Gastroesophageal sphincter (tissue), 4 donors: Measurements from ENCODE around the gene IFIT3. TPM values are rescaled to one million over a fixed set of nuclear protein-coding genes. Genes with fewer than 3 reads are reported as not detected.
A peak's percentile ranks its signal among the peaks of the same experiment; 100 is the strongest.

Experiments
- ATAC-seq: fragments of 150-250 bp; one replicate; pipeline ENCODE4 v1.9.1; 2016; ENCODE audit warnings: mild to moderate bottlenecking, moderate library complexity
- H3K27ac ChIP-seq, 4 donors: fragments of 200-600 bp; sonication (generic) in 3 of 4; 1 replicate in 3 of 4; 2 replicates in 1 of 4; pipeline ENCODE4 v1.5.1; 2016 to 2019
- H3K27me3 ChIP-seq: fragments of 200-600 bp; sonication (generic); one replicate; pipeline ENCODE4 v1.5.1; 2019
- H3K36me3 ChIP-seq, 2 donors: fragments of 200-600 bp; sonication (generic); one replicate each; pipeline ENCODE4 v1.5.1; 2019; ENCODE audit warnings: control low read depth in 1 of 2
- H3K4me1 ChIP-seq, 3 donors: fragments of 200-600 bp; sonication (generic); 1 replicate in 2 of 3; 2 replicates in 1 of 3; pipeline ENCODE4 v1.5.1; 2016 to 2019; ENCODE audit warnings: control low read depth in 2 of 3
- H3K4me3 ChIP-seq, 2 donors: fragments of 200-600 bp; sonication (generic); one replicate each; pipeline ENCODE4 v1.5.1; 2019; ENCODE audit warnings: mild to moderate bottlenecking in 1 of 2, moderate library complexity in 1 of 2
- H3K9me3 ChIP-seq, 3 donors: fragments of 200-600 bp; sonication (generic); one replicate each; pipeline ENCODE4 v1.5.1; 2017 to 2019; ENCODE audit warnings: control low read depth in 2 of 3
- CTCF ChIP-seq, 4 experiments: fragments of 200-600 bp in 2 of 4; fragments of 450-650 bp in 2 of 4; sonication (generic) in 1 of 4; IDR thresholded peaks; one replicate each; pipeline ENCODE4 v1.5.1; 2017 to 2019; ENCODE audit warnings: antibody characterized with exemption in 4 of 4, mild to moderate bottlenecking in 2 of 4, moderate library complexity in 2 of 4
- EP300 ChIP-seq: sonication (generic); formaldehyde crosslinking; IDR thresholded peaks from one replicate; pipeline ENCODE4 v1.6.1; 2017; ENCODE audit warnings: antibody characterized with exemption, mild to moderate bottlenecking
- POLR2A ChIP-seq, 2 donors: fragments of 450-650 bp; IDR thresholded peaks; one replicate each; pipeline ENCODE4 v1.6.1; 2017; ENCODE audit warnings: antibody characterized with exemption in 2 of 2, mild to moderate bottlenecking in 2 of 2, moderate library complexity in 1 of 2
- POLR2AphosphoS5 ChIP-seq: sonication (generic); formaldehyde crosslinking; IDR thresholded peaks from one replicate; pipeline ENCODE4 v1.6.1; 2017; ENCODE audit warnings: antibody characterized with exemption
- WGBS, 2 donors: methylation state at CpG; one replicate each; pipeline ENCODE4 v1.1.5; 2018; ENCODE audit warnings: low coverage in 1 of 2; 5-methylcytosine and 5-hydroxymethylcytosine counted together
- total RNA-seq, 4 donors: library from RNA; depleted of rRNA; stranded (reverse); fragments of >200 nt; gene quantifications; one replicate each; pipeline ENCODE4 v1.1.0, GENCODE V29; 2016

The IFIT3 gene
- total RNA-seq, result 10 to 100 TPM in 2 of 4 donors, 1 to 10 TPM in 2; 8.1 to 15.5 (median 11.9) TPM

- peaks cover 8 to 56% (median 11%) of the 10 kb centered on the region in 3 donors for H3K4me1 ChIP-seq
- no peaks in the 10 kb centered on the region for H3K9me3 ChIP-seq
- no peaks in the 10 kb centered on the region for H3K27me3 ChIP-seq
- WGBS, 2 donors, result 0% methylated on average over 3 to 6 of the region's 7 CpGs
- H3K4me3 ChIP-seq, result peak within 1 kb of the TSS; percentile 53 to 96
- peak within 1 kb of the TSS; percentile 80 to 96 (median 82) for H3K27ac ChIP-seq
- peak in 1 of 2 donors; percentile 8 for TF ChIP-seq POLR2A (IDR thresholded peaks at IDR 0.05)
- peak; percentile 77 for TF ChIP-seq POLR2AphosphoS5
- TF ChIP-seq EP300, result no peak
- TF ChIP-seq CTCF (IDR thresholded peaks at IDR 0.05), result peak in 1 of 4 experiments; percentile 14
- no peaks in the 10 kb centered on the region for H3K36me3 ChIP-seq
- peak; percentile 92 for ATAC-seq
Measured at GRCh38 chr10:89327803-89328441, at the start of gene IFIT3. Gene IFIT3, plus strand, starts transcription at chr10:89327997. Its CDS starts 77 bp downstream, at chr10:89328074.

- no peaks in the 10 kb centered on the region for H3K27me3 ChIP-seq
- no peaks in the 10 kb centered on the region for H3K9me3 ChIP-seq
- peak; percentile 82 for ATAC-seq
- H3K36me3 ChIP-seq, result no peaks in the 10 kb centered on the region
- H3K27ac ChIP-seq, result peak overlapping the region; percentile 83 to 96 (median 86)
- peaks cover 13 to 56% (median 26%) of the 10 kb centered on the region in 3 donors for H3K4me1 ChIP-seq
- TF ChIP-seq POLR2A (IDR thresholded peaks at IDR 0.05), result no peak
- TF ChIP-seq EP300, result no peak
- TF ChIP-seq CTCF (IDR thresholded peaks at IDR 0.05), result no peak
- peak; percentile 93 for TF ChIP-seq POLR2AphosphoS5
- no peak overlapping the region for H3K4me3 ChIP-seq
- 0 to 11% methylated on average over 1 of the region's 1 CpG for WGBS, 2 donors
Measured at GRCh38 chr10:89278034-89278535, 49.7 kb upstream of the IFIT3 start.

- no peaks in the 10 kb centered on the region for H3K27me3 ChIP-seq
- H3K9me3 ChIP-seq, result no peaks in the 10 kb centered on the region
- ATAC-seq, result no peak
- no peaks in the 10 kb centered on the region for H3K36me3 ChIP-seq
- TF ChIP-seq POLR2A (IDR thresholded peaks at IDR 0.05) (no peak), EP300 (no peak), CTCF (IDR thresholded peaks at IDR 0.05) (no peak), POLR2AphosphoS5 (no peak)
- H3K27ac ChIP-seq, result peak overlapping the region in 3 of 4 donors; percentile 50 to 87 (median 61)
- peaks cover 22 to 65% (median 31%) of the 10 kb centered on the region in 3 donors for H3K4me1 ChIP-seq
- H3K4me3 ChIP-seq, result no peak overlapping the region
Measured at GRCh38 chr10:89278900-89279392, 48.9 kb upstream of the IFIT3 start.

GRCh38 chr10:89279421-89279869, 48.4 kb upstream of the IFIT3 start:
- H3K4me3 ChIP-seq, result no peak overlapping the region
- peaks cover 27 to 66% (median 34%) of the 10 kb centered on the region in 3 donors for H3K4me1 ChIP-seq
- no peak for TF ChIP-seq POLR2AphosphoS5
- TF ChIP-seq POLR2A (IDR thresholded peaks at IDR 0.05), result no peak
- TF ChIP-seq EP300, result no peak
- no peak for TF ChIP-seq CTCF (IDR thresholded peaks at IDR 0.05)
- no peaks in the 10 kb centered on the region for H3K27me3 ChIP-seq
- H3K9me3 ChIP-seq, result no peaks in the 10 kb centered on the region
- H3K27ac ChIP-seq, result peak overlapping the region in 3 of 4 donors; percentile 50 to 87 (median 61)
- no peaks in the 10 kb centered on the region for H3K36me3 ChIP-seq
- no peak for ATAC-seq
- WGBS, 2 donors, result 55% methylated on average over 1 of the region's 1 CpG; no CpG with 5 or more reads in 1 of the 2 donors
